Caco-2 (cell line): ENCODE results near the gene INSL3. TPM values are rescaled to one million over a fixed set of nuclear protein-coding genes. Genes with fewer than 3 reads are reported as not detected.

Source experiments
- BruUV-seq: library from RNA; stranded (reverse); fragments of 400-500 nt; replicated peaks from 2 replicates; lab custom pipeline; 2021; lab: Mats Ljungman, UMichigan
- CTCF ChIA-PET: fragments of 300-600 bp; sonication (Branson Sonifier 250); formaldehyde crosslinking; loops from one replicate; lab custom pipeline; 2022; ENCODE audit warnings: antibody characterized with exemption; lab: Charles Lee
- POLR2A ChIA-PET: fragments of 300-600 bp; sonication (Branson Sonifier 250); formaldehyde crosslinking; loops from one replicate; lab custom pipeline; 2022; ENCODE audit warnings: antibody characterized with exemption; lab: Charles Lee
- DNase-seq, 2 experiments: peaks; one replicate each; pipeline versions ENCODE4 v3.0.0 to v3.0.0-alpha.2; 2020 to 2022
- H3K27me3 ChIP-seq: replicated peaks from 2 replicates; pipeline ENCODE4 v1.6.0; 2011; ENCODE audit warnings: low read length; ENCODE audit not compliant: control insufficient read depth, insufficient read depth
- H3K36me3 ChIP-seq: 2 replicates; pipeline ENCODE4 v1.5.1; 2011; ENCODE audit warnings: low read length; ENCODE audit not compliant: control insufficient read depth, insufficient read depth
- H3K4me1 ChIP-seq: fragments of 250-450 bp; sonication (Bioruptor Pico); 2 replicates; pipeline ENCODE4 v1.5.1; 2020; ENCODE audit warnings: mild to moderate bottlenecking
- H3K4me3 ChIP-seq: 2 replicates; pipeline ENCODE4 v1.5.1; 2011; ENCODE audit warnings: low read depth, mild to moderate bottlenecking, control low read depth, low read length
- H3K9me3 ChIP-seq: fragments of 250-450 bp; sonication (Bioruptor Pico); 2 replicates; pipeline ENCODE4 v1.5.1; 2020; ENCODE audit warnings: mild to moderate bottlenecking, moderate library complexity
- H3K27ac Mint-ChIP-seq: one replicate; pipeline ENCODE4 v1.8.0; 2022; ENCODE audit warnings: mixed read lengths; ENCODE audit not compliant: unreplicated experiment
- H3K27me3 Mint-ChIP-seq: one replicate; pipeline ENCODE4 v1.8.0; 2022; ENCODE audit warnings: mixed read lengths; ENCODE audit not compliant: insufficient read depth, unreplicated experiment
- H3K36me3 Mint-ChIP-seq: one replicate; pipeline ENCODE4 v1.8.0; 2022; ENCODE audit warnings: mild to moderate bottlenecking, mixed read lengths; ENCODE audit not compliant: insufficient read depth, unreplicated experiment
- H3K4me1 Mint-ChIP-seq: one replicate; pipeline ENCODE4 v1.8.0; 2022; ENCODE audit warnings: low read depth, mixed read lengths; ENCODE audit not compliant: unreplicated experiment
- H3K4me3 Mint-ChIP-seq: one replicate; pipeline ENCODE4 v1.8.0; 2022; ENCODE audit warnings: mild to moderate bottlenecking, moderate library complexity, mixed read lengths; ENCODE audit not compliant: unreplicated experiment
- H3K9me3 Mint-ChIP-seq: one replicate; pipeline ENCODE4 v1.8.0; 2022; ENCODE audit warnings: mixed read lengths; ENCODE audit not compliant: unreplicated experiment
- CTCF ChIP-seq, 2 experiments: fragments of 200-600 bp in 1 of 2; IDR thresholded peaks; 1 replicate in 1 of 2; 2 replicates in 1 of 2; pipeline versions ENCODE4 v1.5.1 to v1.8.0; 2011 to 2022; ENCODE audit warnings: antibody characterized with exemption in 1 of 2, control low read depth in 1 of 2, inconsistent platforms in 1 of 2, low read depth in 1 of 2, low read length in 1 of 2, mild to moderate bottlenecking in 1 of 2, moderate library complexity in 1 of 2; ENCODE audit not compliant: insufficient read depth in 1 of 2, severe bottlenecking in 1 of 2, unreplicated experiment in 1 of 2
- intact Hi-C: fragments of 100-400 bp; cut with micrococcal nuclease; formaldehyde crosslinking; loops from one replicate; pipeline ENCODE4 v1.10.0; 2022; ENCODE audit not compliant: unreplicated experiment
- total RNA-seq: library from RNA; stranded (reverse); gene quantifications from 2 replicates; pipeline ENCODE4 v1.2.3, GENCODE V29; 2022

The INSL3 gene
- total RNA-seq, 1 experiment from 2014 or later: not detected

GRCh38 chr19:17860331-17860992 is 39.1 kb upstream of the INSL3 start:
- Histone ChIP-seq H3K4me3 (peak overlapping the region; percentile 84), H3K9me3 (no peaks in the 10 kb centered on the region), H3K27me3 (no peaks in the 10 kb centered on the region), H3K4me1 (peaks cover 13% of the 10 kb centered on the region), H3K36me3 (peaks cover 9% of the 10 kb centered on the region)
- CTCF ChIA-PET: no interaction called here
- Mint-ChIP-seq H3K27me3 (no peaks in the 10 kb centered on the region), H3K4me1 (peaks cover under 1% of the 10 kb centered on the region), H3K36me3 (peaks cover 62% of the 10 kb centered on the region), H3K9me3 (no peaks in the 10 kb centered on the region), H3K4me3 (peak overlapping the region; percentile 90), H3K27ac (peak overlapping the region; percentile 98)
- TSS peak; percentile 68 for BruUV-seq
- intact Hi-C loops: no loop called here
- TF ChIP-seq CTCF (IDR thresholded peaks at IDR 0.05; ENCODE audit: insufficient read depth in 1 of 2, low read depth in 1 of 2, low read length in 1 of 2, severe bottlenecking in 1 of 2, unreplicated experiment in 1 of 2): no peak
- POLR2A ChIA-PET: interaction anchor here (0.6 to 2.8 kb wide), 2 partner anchors 72 to 97 kb away, joined by 3 to 77 read pairs; partner anchors contain the start of gene CCDC124
- no peak for DNase-seq

- H3K4me3 ChIP-seq: peak within 1 kb of the TSS; percentile 84
- ChIA-PET POLR2A (interaction anchor here (0.5 to 2.8 kb wide), 27 partner anchors 12 to 1784 kb away, joined by 3 to 77 read pairs (median 6); partner anchors contain the start of genes CCDC124, MAST3, MVB12A and PGLS), CTCF (interaction anchor here (0.6 to 1.9 kb wide), 16 partner anchors 9 to 253 kb away, joined by 3 to 118 read pairs (median 4); partner anchors contain the start of gene CCDC124)
- peak; percentile 60 to 89 for TF ChIP-seq CTCF (IDR thresholded peaks at IDR 0.05; ENCODE audit: insufficient read depth in 1 of 2, low read depth in 1 of 2, low read length in 1 of 2, severe bottlenecking in 1 of 2, unreplicated experiment in 1 of 2)
- BruUV-seq: no TSS peak
- H3K4me1 ChIP-seq: peaks cover 9% of the 10 kb centered on the region
- H3K4me1 Mint-ChIP-seq: no peaks in the 10 kb centered on the region
- DNase-seq: peak; percentile 97 to 99
- H3K9me3 Mint-ChIP-seq: no peaks in the 10 kb centered on the region
- H3K4me3 Mint-ChIP-seq: peak within 1 kb of the TSS; percentile 90
- peaks cover 9% of the 10 kb centered on the region for H3K36me3 ChIP-seq
- H3K9me3 ChIP-seq: no peaks in the 10 kb centered on the region
- H3K27me3 Mint-ChIP-seq: peaks cover 2% of the 10 kb centered on the region
- peaks cover 55% of the 10 kb centered on the region for H3K36me3 Mint-ChIP-seq
- no peaks in the 10 kb centered on the region for H3K27me3 ChIP-seq
- intact Hi-C loops: loop anchor here (1.0 to 5.0 kb wide), 2 partner anchors 73 to 417 kb away; no protein-coding TSS in a partner anchor
- peak within 1 kb of the TSS; percentile 98 for H3K27ac Mint-ChIP-seq
Observed at GRCh38 chr19:17859533-17860330, 38.4 kb upstream of the INSL3 start, which contains the start of gene RPL18A. Gene RPL18A (plus strand): TSS chr19:17859910. CDS start chr19:17859957, 47 bp downstream.
